Loucy (cell line): ENCODE data around the gene MYCT1.

Source experiments
- CTCF ChIP-seq: fragments of 200-600 bp; sonication (generic); conservative IDR thresholded peaks from 2 replicates; pipeline ENCODE4 v1.5.1; 2014; ENCODE audit warnings: mild to moderate bottlenecking, antibody characterized with exemption, low read length
- EZH2phosphoT487 ChIP-seq: fragments of 200-600 bp; IDR thresholded peaks from 2 replicates; pipeline ENCODE4 v1.6.1; 2018; ENCODE audit warnings: antibody characterized with exemption, mild to moderate bottlenecking, moderate library complexity, borderline replicate concordance

GRCh38 chr6:152769993-152770392 lies 72.3 kb downstream of the MYCT1 start:
- TF ChIP-seq CTCF (no peak), EZH2phosphoT487 (no peak)
